HCT116 (cell line): ENCODE results near the gene SMARCA4.

ENCODE experiments used
- EGR1 ChIP-seq: IDR thresholded peaks from 2 replicates; pipeline ENCODE4 v1.6.1; 2012; ENCODE audit warnings: low read depth
- EZH2phosphoT487 ChIP-seq: fragments of 200-600 bp; IDR thresholded peaks from 2 replicates; pipeline ENCODE4 v1.6.1; 2018; ENCODE audit warnings: antibody characterized with exemption, borderline replicate concordance
- FOSL1 ChIP-seq: IDR thresholded peaks from 2 replicates; pipeline ENCODE4 v1.6.1; 2012; ENCODE audit warnings: low read depth
- JUND ChIP-seq: IDR thresholded peaks from 2 replicates; pipeline ENCODE4 v1.6.1; 2012
- MAX ChIP-seq: IDR thresholded peaks from 2 replicates; pipeline ENCODE4 v1.6.1; 2012
- POLR2A ChIP-seq: IDR thresholded peaks from 2 replicates; pipeline ENCODE4 v1.7.0; 2011; ENCODE audit warnings: borderline replicate concordance; ENCODE audit not compliant: insufficient read depth, insufficient read length; ENCODE audit errors: extremely low read depth
- POLR2AphosphoS5 ChIP-seq: IDR thresholded peaks from 2 replicates; pipeline ENCODE4 v1.6.1; 2011; ENCODE audit warnings: mild to moderate bottlenecking, low read depth, low read length, moderate library complexity
- SP1 ChIP-seq: IDR thresholded peaks from 2 replicates; pipeline ENCODE4 v1.6.1; 2012; ENCODE audit warnings: low read depth
- TCF7L2 ChIP-seq: IDR thresholded peaks from 2 replicates; pipeline ENCODE4 v1.7.0; 2011; ENCODE audit warnings: borderline replicate concordance, inconsistent platforms; ENCODE audit not compliant: insufficient read depth, insufficient read length; ENCODE audit errors: extremely low read depth
- YY1 ChIP-seq: IDR thresholded peaks from 2 replicates; pipeline ENCODE4 v1.6.1; 2011; ENCODE audit warnings: low read length, low read depth, moderate library complexity, mild to moderate bottlenecking; ENCODE audit not compliant: insufficient replicate concordance; ENCODE audit errors: extremely low read depth
- ZNF274 ChIP-seq: fragments of 200-500 bp; sonication (Bioruptor generic); IDR thresholded peaks from 2 replicates; pipeline ENCODE4 v1.6.1; 2014; ENCODE audit warnings: mild to moderate bottlenecking, low read depth, low read length, inconsistent platforms
- TF ChIP-seq, protein P1 (sequence below), 3 experiments: fragments of 200-600 bp in 1 of 3; sonication (generic) in 1 of 3; IDR thresholded peaks in 2 of 3; conservative IDR thresholded peaks in 1 of 3; 2 replicates each; pipeline ENCODE4 v1.5.1; 2012 to 2017; ENCODE audit warnings: low read depth in 2 of 3, low read length in 2 of 3, antibody characterized with exemption in 1 of 3, borderline replicate concordance in 1 of 3, control low read depth in 1 of 3, mild to moderate bottlenecking in 1 of 3, mixed read lengths in 1 of 3, mixed run types in 1 of 3, moderate library complexity in 1 of 3; ENCODE audit not compliant: insufficient read depth in 1 of 3
- TF ChIP-seq, protein P2 (sequence below): IDR thresholded peaks from 2 replicates; pipeline ENCODE4 v1.6.1; 2012; ENCODE audit warnings: low read depth

GRCh38 chr19:10920781-10921180 lies 40.0 kb upstream of the SMARCA4 start:
- TF ChIP-seq YY1 = no peak
- TF ChIP-seq, protein P1, sequence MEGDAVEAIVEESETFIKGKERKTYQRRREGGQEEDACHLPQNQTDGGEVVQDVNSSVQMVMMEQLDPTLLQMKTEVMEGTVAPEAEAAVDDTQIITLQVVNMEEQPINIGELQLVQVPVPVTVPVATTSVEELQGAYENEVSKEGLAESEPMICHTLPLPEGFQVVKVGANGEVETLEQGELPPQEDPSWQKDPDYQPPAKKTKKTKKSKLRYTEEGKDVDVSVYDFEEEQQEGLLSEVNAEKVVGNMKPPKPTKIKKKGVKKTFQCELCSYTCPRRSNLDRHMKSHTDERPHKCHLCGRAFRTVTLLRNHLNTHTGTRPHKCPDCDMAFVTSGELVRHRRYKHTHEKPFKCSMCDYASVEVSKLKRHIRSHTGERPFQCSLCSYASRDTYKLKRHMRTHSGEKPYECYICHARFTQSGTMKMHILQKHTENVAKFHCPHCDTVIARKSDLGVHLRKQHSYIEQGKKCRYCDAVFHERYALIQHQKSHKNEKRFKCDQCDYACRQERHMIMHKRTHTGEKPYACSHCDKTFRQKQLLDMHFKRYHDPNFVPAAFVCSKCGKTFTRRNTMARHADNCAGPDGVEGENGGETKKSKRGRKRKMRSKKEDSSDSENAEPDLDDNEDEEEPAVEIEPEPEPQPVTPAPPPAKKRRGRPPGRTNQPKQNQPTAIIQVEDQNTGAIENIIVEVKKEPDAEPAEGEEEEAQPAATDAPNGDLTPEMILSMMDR (IDR thresholded peaks at IDR 0.05 in 2 of 3, conservative IDR thresholded peaks at IDR 0.05 in 1 of 3; ENCODE audit: borderline replicate concordance in 1 of 3, insufficient read depth in 1 of 3, low read depth in 2 of 3, low read length in 2 of 3) = no peak
- TF ChIP-seq POLR2AphosphoS5 = peak; percentile 24; the same call in 1 of the 2 replicates
- TF ChIP-seq SP1 = no peak
- no peak for TF ChIP-seq POLR2A
- no peak for TF ChIP-seq JUND
- no peak for TF ChIP-seq EZH2phosphoT487
- TF ChIP-seq, protein P2, sequence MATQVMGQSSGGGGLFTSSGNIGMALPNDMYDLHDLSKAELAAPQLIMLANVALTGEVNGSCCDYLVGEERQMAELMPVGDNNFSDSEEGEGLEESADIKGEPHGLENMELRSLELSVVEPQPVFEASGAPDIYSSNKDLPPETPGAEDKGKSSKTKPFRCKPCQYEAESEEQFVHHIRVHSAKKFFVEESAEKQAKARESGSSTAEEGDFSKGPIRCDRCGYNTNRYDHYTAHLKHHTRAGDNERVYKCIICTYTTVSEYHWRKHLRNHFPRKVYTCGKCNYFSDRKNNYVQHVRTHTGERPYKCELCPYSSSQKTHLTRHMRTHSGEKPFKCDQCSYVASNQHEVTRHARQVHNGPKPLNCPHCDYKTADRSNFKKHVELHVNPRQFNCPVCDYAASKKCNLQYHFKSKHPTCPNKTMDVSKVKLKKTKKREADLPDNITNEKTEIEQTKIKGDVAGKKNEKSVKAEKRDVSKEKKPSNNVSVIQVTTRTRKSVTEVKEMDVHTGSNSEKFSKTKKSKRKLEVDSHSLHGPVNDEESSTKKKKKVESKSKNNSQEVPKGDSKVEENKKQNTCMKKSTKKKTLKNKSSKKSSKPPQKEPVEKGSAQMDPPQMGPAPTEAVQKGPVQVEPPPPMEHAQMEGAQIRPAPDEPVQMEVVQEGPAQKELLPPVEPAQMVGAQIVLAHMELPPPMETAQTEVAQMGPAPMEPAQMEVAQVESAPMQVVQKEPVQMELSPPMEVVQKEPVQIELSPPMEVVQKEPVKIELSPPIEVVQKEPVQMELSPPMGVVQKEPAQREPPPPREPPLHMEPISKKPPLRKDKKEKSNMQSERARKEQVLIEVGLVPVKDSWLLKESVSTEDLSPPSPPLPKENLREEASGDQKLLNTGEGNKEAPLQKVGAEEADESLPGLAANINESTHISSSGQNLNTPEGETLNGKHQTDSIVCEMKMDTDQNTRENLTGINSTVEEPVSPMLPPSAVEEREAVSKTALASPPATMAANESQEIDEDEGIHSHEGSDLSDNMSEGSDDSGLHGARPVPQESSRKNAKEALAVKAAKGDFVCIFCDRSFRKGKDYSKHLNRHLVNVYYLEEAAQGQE = no peak
- no peak for TF ChIP-seq MAX
- TF ChIP-seq FOSL1 = no peak
- no peak for TF ChIP-seq TCF7L2
- TF ChIP-seq EGR1 = no peak
- no peak for TF ChIP-seq ZNF274
